ENCODE data around the gene CITED4.
"Not testable (repeated sequence)": the region's sequence is repeated elsewhere in the genome, so short reads cannot be mapped to it uniquely, and the experiment has no call there.

Gene CITED4, protein sequence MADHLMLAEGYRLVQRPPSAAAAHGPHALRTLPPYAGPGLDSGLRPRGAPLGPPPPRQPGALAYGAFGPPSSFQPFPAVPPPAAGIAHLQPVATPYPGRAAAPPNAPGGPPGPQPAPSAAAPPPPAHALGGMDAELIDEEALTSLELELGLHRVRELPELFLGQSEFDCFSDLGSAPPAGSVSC

DNA sequence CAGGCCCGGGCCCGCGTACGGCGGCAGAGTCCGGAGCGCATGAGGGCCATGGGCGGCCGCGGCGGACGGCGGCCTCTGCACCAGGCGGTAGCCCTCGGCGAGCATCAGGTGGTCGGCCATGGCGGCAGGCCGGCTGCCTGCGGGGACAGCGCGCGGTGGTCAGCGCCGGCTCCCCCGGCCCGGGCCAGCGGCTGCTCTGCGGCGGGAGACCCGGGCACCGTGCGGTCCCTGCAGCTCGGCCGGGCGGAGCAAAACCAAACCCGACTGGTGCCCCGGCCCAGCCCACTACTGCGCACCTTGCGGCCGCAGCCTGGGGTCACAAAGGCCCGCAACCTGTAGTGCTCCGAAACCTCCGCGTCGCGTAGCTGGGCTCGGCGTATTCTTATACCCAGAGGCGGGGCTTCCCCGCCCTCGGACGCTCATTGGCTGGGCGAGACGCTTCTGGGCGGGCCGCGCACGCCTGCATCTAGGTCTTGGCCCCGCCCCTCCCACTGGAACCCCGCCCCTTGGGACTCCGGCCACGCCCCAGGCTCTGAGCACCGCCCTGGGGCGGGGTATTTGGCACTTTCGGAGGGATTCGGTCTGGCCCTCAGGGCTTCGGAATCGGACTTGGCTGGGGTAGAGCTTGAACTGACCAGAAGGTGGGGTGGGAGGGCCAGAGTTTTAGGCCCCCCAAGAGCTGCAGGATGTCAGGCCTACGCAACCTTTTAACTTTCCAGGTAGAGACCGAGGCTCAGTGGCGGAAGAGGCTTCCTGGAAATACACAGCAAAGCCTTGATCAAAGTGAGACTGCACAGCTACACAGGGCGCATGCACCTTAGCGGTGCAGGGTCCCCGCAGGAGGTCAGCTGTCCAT lies at the start of gene CITED4:
TSS of gene CITED4 (minus strand) at position 356 of the 856 bp plus-strand sequence. CDS start at position 120, 236 bp downstream.
- peak; percentile 98 for DNase-seq (ENCODE audit: low spot score)

DNA sequence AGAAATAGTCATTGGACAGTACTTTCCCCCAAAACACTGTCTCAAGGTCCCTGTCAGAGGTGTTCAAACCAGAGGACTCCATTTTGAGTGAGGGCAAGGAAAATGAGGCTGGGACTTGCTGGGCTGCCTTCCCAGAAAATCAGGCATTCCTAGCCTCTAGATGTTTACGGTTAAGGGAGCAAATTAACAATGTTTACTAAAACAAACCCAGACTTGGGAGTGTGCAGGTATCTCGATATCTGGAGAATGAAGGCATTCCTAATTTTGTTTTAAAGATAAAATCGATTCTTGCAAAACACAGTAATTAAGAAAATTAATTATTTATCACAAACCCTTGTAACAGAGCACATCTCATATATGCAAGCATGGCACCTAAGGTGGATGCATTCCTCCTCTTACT lies 48.9 kb upstream of the CITED4 start:
- DNase-seq (ENCODE audit: low spot score), result no peak

DNA sequence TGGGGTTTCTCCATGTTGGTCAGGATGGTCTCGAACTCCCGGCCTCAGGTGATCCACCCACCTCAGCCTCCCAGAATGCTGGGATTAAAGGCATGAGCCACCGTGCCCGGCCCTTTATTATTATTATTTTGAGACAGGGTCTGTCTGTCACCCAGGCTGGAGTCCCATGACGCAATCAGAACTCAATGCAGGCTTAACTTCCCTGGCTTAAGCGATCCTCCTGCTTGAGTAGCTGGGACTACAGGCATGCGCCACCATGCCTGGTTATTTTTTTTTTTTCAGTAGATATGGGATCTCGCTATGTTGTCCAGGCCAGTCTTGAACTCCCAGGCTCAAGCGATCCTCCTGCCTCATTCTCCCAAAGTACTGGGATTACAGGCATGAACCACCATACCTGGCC lies 47.1 kb upstream of the CITED4 start:
- DNase-seq (ENCODE audit: low spot score), result no peak

DNA sequence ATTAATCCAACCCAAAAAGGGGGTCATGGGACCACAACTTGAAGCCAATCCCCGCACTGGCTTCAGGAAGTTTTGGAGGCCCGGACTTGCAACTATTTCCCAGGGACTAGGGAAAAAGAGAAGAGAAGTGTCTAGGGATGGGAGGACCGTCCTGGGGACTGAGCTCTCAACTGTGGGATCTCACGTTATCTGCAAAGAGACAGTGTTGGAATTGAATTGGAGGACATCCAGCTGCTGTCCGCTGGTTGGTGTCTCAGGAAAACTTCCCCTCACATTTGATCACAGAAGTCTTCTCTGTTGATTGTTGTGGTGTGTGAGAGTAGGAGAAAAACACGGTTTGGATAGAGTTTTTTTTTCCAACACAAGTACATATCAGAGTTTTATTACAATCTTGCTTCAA lies 46.2 kb upstream of the CITED4 start:
- DNase-seq (ENCODE audit: low spot score), result no peak

DNA sequence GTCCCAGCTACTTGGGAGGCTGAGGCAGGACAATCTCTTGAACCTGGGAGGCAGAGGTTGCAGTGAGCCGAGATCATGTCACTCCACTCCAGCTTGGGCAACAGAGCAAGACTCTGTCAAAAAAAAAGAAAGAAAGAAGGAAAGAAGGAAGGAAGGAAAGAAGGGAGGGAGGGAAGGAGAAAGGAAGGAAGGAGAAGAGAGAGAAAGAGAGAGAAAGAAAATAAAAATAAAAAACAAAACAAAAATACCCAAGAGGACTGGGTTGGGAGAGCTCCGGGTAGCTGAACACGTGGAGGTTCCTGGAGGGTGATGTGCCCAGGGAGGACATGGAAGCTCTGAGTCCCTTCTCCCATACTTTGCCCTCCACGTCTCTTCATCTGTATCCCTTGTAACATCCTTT lies 45.7 kb upstream of the CITED4 start:
- DNase-seq (ENCODE audit: low spot score), result no peak

DNA sequence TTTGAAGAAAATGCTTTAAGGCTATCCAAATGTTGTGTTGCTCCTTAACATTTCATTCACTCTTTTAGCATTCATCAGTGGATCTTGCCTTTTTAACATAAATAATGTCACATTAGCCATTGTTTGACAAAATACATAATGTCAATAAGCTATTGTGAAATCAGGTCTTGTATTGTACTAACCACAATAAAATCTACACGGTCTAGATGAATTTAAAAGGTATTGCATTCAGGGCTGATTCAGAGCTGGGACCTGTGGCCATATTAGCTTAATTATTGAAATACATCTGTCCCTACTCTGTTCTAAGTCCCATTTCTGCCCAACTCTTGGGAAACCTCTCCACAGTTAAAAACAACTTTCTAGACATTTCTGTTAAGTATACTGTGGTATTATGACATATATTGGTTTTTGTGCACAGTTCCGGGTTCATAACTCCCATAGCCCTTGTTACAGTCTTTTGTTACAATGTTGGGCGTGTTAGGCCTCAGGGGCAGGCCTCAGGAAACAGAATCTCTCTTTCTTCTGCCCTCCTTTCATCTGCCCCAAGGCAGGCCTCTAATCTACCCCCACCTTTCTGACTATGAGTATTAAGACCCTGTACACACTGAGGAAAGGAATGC lies 44.7 kb upstream of the CITED4 start:
- no peak for DNase-seq (ENCODE audit: low spot score)

DNA sequence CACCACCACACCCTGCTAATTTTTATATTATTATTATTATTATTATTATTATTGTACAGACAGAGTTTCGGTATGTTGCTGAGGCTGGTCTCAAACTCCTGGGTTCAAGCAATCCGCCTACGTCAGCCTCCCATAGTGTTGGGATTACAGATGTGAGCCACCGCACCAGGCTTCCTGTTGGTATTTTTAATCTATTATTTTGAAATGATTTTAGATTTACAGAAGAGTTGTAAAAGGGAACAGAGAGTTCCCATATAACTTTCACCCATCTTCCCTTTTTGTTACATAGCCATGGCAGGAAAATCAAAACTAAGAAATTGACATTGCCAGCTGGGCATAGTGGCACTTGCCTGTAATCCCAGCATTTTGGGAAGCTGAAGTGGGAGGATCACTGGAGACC lies 42.9 kb upstream of the CITED4 start:
- no peak for DNase-seq (ENCODE audit: low spot score)

DNA sequence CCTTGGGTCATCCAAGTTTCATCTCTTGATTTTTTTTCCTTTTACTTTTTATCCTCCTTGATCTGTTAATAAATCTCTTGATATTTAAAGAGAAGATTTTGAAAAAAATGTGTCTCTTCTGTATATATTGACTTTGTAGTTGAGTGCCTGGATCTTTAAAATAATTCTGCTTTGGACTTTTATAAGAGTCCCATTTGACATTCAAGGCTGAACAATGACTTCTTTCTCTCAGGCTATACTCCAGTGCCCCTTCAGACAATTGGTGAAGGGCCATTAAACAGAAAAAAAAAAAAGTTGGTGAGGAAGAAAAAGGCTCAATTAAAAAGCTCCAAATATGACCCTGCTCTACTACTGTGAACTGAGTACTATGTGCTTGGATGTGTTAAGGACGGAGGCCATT lies 40.9 kb upstream of the CITED4 start:
- no peak for DNase-seq (ENCODE audit: low spot score)

DNA sequence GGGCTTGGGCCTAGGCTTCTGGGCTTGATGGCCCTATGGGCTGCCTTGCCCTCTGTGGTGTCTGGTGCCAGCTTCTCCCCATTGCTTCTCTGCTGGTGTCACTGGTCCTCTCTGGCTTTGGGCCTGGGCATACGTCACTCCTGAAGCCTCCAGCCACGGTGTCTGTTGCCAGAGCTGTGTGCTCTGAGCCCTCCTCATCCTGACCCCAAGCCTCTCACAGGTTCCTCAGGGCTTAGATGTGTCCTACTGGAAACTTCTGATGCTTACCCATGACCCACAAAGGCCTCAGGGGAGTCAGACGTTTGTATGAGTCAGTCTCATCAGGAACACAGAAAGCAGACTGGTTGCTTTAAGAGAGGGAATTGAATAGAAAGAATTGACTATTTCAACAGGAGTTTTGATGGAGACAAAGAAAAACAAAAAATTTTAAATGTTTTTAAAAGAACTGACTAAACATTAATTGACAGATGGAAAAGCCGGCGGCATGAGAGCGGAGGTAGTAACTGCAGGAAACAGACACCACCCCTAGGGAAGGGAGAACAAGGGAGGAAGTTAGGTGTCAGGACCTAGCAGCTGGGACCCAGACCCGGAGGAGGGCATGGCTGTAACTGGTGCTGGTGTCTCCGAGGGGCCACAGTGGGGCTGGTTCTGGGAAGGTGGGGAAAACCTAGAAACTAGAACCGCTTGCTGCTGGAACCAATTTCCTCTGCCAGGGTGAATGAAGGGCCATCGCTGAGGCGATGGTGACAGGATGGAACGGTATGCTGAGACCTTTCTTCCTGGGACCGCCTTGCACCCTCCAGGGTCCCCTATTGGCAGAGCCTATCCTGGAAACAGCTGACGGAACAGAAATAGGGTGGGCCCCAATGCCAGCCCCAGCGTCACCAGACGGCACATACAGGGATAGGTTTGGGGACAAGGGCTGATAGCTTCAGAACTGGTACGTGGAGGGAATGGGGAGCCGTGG lies 40.0 kb upstream of the CITED4 start:
- peak; percentile 71 for DNase-seq (ENCODE audit: low spot score)

DNA sequence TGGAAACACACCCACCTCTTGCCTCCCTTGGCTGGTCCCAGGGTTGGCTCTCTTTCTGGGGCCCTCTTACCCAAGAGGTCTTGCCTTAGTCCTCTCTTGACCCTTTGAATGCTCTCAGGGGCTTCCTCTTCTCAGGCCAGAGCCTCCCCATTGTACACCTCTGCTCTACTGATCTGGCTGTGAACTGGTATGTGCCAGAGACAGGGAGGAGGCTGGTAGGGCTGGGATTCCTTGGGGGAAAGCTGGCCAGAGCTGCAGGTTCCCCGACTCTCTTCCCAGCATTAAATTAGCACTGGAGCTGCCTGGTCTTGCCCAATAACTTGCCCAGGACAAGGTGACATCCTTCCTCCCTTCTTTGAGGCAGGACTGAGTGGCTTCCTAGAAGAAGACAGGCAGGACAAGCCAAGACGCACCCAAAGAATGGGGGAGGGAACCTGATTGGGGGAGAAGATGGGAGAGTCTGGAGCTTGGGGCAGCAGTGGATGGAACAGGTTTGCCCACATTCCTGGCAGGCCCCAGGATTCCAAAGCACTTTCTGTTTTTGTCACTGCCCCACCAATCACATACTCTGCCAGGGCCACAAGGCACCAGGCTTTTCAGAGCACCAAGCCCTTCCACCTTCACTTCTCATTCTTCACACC lies 37.2 kb upstream of the CITED4 start:
- DNase-seq (ENCODE audit: low spot score), result no peak

DNA sequence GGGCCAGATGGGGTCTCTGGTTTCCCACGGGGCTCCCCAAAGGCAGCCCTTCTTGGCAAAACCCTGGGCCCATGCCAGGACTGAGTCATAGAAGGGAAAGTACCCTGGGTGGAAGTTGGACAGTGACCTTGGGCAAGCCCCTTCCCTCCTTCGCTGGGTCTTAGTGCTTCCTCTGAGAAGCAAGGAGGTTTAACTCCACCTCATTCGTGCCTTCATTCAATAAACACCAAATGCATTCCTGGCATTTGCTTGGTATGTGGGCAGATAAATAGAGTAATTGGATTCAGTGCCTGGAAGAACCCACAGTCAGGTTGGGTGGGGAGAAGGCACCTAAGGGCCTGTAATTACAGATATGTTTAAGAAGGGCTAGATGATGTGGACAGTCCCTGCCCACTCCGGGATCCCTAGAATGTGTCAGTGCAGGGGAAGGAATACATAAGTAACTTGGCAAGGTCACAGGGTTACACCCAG lies 36.3 kb upstream of the CITED4 start:
- DNase-seq (ENCODE audit: low spot score), result no peak

DNA sequence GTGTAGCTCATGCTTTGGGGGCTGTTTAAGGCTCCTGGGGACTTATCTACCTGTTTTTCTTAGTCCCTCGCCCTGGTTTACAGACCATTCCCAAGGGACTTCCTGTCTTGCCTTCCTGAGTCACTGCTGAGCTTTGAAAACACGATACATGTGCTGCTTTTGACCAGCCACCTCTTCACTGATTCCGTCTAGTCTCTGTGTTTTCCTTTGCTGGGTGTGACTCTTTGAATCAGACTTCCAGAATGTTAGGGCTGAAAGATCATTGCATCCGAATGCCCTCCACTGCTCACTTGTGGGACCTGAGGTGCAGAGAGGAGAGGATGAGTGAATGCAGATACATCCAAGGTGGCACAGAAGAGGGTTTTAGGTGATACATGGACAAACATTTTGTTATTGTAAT lies 35.4 kb upstream of the CITED4 start:
- DNase-seq (ENCODE audit: low spot score), result peak; percentile 45

DNA sequence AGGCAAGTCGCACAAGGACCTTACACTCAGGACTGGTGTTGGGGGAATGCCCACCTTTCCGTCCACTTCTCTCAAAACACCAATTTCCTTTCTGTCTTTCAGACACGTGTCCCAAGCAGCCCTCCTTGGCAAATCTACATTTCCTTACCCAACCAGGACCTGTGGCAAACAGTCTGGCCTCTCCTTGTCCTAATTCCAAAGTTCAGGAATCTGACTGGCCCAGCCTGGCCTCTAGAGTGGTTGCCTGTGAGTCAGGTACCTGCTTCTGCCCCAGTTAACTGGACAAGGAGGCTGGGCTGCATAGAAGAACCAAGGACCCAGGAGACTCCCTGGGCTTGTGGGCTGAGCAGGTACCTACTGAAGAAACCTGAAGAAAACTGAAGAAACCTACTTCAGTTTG lies 34.3 kb upstream of the CITED4 start:
- no peak for DNase-seq (ENCODE audit: low spot score)

DNA sequence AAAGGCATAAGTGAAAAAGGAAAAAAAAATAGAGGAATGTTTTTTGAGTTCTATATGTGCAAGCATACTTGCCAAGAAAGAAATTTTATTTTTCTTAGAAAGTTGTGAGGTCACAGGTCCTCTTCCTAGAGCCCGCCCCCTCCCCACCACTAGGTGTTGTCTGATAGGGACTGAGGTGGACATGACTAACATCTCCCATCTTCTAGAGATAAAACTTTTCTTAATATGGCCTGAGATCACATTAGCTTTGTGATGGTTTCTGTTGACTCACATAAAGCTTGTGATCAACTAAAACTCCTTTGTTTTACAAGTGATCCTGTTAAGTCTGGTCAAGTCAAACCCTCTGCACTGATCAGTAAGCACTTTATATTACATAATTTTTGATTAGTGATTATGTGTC lies 33.4 kb upstream of the CITED4 start:
- no peak for DNase-seq (ENCODE audit: low spot score)

DNA sequence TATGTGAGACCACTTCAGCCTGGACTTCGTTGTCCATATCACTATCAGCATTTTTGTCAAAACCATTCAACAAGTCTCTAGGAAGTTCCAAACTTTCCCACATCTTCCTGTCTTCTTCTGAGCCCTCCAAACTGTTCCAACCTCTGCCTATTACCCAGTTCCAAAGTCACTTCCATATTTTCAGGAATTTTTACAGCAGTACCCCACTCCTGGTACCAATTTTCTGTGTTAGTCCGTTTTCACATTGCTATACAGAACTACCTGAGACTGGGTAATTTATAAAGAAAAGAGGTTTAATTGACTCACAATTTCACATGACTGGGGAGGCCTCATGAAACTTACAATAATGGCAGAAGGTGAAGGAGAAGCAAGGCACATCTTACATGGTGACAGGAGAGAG lies 32.7 kb upstream of the CITED4 start:
- DNase-seq (ENCODE audit: low spot score), result not testable (repeated sequence)

DNA sequence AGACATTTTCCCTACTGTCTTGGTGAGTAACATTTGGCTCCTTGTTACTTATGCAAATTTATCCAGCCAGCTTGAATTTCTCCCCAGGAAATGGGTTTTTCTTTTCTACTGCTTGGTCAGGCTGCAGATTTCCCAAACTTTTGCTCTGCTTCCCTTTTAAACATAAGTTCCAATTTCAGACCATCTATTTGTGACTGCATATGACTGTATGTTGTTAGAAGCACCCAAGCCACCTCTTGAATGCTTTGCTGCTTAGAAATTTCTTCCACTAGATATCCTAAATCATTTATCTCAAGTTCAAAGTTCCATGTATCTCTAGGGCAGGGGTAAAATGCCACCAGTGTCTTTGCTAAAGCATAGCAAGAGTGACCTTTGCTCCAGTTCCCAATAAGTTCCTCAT lies 32.3 kb upstream of the CITED4 start:
- no peak for DNase-seq (ENCODE audit: low spot score)

DNA sequence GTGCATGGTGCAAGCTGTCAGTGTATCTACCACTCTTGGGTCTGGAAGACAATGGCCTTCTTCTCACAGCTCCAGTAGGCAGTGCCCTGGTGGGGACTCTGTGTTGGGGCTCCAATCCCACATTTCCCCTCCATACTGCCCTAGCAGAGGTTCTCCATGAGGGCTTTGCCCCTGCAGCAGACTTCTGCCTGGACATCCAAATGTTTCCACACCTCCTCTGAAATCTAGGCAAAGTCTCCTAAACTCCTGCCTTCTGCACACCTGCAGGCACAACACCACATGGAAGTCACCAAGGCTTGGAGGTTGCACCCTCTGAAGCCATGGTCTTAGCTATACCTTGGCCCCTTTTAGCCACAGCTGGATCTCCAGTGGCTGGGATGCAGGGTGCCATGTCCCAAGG lies 31.8 kb upstream of the CITED4 start:
- no peak for DNase-seq (ENCODE audit: low spot score)

DNA sequence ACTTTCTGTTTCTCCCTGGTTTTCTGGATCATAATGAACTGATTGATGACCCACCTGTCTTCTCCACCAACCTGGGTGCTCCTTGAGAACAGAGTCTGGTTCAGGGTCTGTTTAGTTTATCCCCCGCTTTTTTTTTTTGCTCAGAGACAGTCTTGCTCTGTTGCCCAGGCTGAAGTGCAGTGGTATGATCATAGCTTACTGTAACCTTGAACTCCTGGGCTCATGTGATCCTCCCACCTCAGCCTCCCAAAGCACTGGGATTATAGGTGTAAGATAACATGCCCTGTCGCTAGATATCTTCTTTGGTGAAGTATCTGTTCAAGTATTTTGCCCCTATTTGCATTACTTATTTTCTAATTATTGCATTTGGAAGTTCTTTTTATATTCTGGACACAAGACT lies 30.2 kb upstream of the CITED4 start:
- DNase-seq (ENCODE audit: low spot score), result no peak

DNA sequence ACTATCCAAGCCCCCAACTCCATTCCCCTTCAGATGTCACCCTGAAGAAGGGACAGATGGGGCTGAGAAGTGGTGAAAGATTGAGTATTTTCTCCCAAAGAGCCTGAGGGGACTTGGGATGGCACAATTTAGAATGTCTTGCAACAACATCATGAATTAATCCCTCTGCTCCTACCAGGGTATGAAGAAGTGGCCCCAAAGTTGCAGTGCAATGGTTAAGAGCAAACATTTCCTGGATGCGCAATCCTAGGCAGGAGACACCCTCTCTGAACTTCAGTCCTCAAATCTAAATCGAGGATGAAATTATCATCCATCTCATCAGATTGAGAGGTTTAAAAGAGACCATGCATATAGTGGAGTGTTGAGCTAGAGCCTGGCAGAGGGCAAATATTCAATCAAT lies 28.6 kb upstream of the CITED4 start:
- no peak for DNase-seq (ENCODE audit: low spot score)

DNA sequence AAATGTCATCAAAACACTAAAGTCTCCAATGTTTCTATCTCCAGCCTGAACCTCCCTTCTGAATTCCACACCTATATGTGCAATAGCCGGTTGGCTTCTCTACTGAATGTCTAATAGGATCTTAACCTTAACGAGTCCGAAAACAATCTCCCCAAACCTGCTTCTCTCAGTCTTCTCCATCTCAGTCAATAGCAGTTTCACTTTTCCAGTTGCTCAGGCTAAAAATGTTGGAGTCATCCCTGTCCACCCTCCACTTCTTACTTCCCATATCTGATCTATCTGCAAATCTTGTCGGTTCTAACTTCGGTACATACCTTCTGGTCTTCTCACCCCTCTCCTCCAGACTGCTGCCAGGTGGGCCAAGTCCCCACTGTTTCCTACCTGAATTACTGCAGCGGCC lies 25.5 kb upstream of the CITED4 start:
- DNase-seq (ENCODE audit: low spot score), result no peak

DNA sequence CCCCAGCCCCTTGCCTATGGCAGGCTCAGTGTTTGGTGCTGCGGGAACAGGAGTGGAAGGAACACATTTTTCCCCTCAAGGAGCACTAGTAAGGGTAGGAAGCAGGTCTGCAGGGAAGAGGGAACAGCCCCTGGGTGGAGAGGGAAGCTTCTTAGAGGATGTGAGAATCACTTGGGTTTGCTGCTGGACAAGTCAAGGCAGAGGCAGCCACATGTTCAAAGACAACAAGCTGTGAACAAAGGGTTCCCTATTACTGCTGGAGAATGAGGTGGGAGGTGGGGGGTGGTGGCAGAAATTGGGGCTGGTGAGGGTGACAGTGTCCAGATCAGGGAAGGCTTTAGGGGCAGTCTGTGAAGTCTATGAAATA lies 24.8 kb upstream of the CITED4 start:
- no peak for DNase-seq (ENCODE audit: low spot score)
